Testis (tissue), 3 donors: ENCODE measurements around the gene CACNB2. TPM values are rescaled to one million over a fixed set of nuclear protein-coding genes. Genes with fewer than 3 reads are reported as not detected.

Experiments
- DNase-seq: peaks from one replicate; pipeline ENCODE4 v3.0.0-alpha.2; 2019
- H3K27ac ChIP-seq, 2 donors: fragments of 200-600 bp; sonication (generic); one replicate each; pipeline ENCODE4 v1.5.1; 2019
- H3K27me3 ChIP-seq: fragments of 200-600 bp; sonication (generic); one replicate; pipeline ENCODE4 v1.5.1; 2019
- H3K36me3 ChIP-seq: fragments of 200-600 bp; sonication (generic); one replicate; pipeline ENCODE4 v1.5.1; 2017; ENCODE audit warnings: low read depth; ENCODE audit errors: missing control alignments
- H3K4me1 ChIP-seq: fragments of 200-600 bp; sonication (generic); one replicate; pipeline ENCODE4 v1.5.1; 2019
- H3K4me3 ChIP-seq, 2 donors: fragments of 200-600 bp; sonication (generic); one replicate each; pipeline ENCODE4 v1.5.1; 2017 to 2019
- H3K9me3 ChIP-seq: fragments of 200-600 bp; sonication (generic); one replicate; pipeline ENCODE4 v1.5.1; 2017
- POLR2A ChIP-seq: fragments of 450-650 bp; IDR thresholded peaks from one replicate; pipeline ENCODE4 v1.6.1; 2017; ENCODE audit warnings: antibody characterized with exemption, mild to moderate bottlenecking, moderate library complexity
- WGBS, 2 donors: methylation state at CpG; one replicate each; pipeline ENCODE4 v1.1.5; 2018; 5-methylcytosine and 5-hydroxymethylcytosine counted together
- intact Hi-C: fragments of 100-400 bp; cut with DNase I; formaldehyde crosslinking; loops from one replicate; pipeline ENCODE4 v1.15.1; 2023; ENCODE audit warnings: low total_unique reads
- polyA plus RNA-seq: library from polyadenylated mRNA; stranded (reverse); fragments of 350-450 nt; fragmentation: Illumina TruSeq; extraction: RNeasy Lipid Tissue Mini Kit (QIAGEN cat#74804); gene quantifications from one replicate; pipeline ENCODE4 v1.2.3, GENCODE V29; 2014; ENCODE audit warnings: low read depth, low replicate concordance; ENCODE audit not compliant: insufficient read depth
- total RNA-seq, 2 donors: library from RNA; depleted of rRNA; stranded (reverse); fragments of >200 nt; gene quantifications; one replicate each; pipeline ENCODE4 v1.2.3, GENCODE V29; 2016
- TF ChIP-seq, protein P1 (sequence below), 3 experiments: fragments of 450-650 bp in 2 of 3; fragments of 200-600 bp in 1 of 3; sonication (generic) in 1 of 3; IDR thresholded peaks; one replicate each; pipeline ENCODE4 v1.5.1; 2016 to 2019; ENCODE audit warnings: antibody characterized with exemption in 3 of 3, mild to moderate bottlenecking in 2 of 3, moderate library complexity in 1 of 3

CACNB2 gene
- total and polyA plus RNA-seq, 3 donors from 2014 or later: 1.3 to 4.8 (median 1.4) TPM

GRCh38 chr10:18571780-18572179 lies 431.6 kb downstream of the CACNB2 start:
- Histone ChIP-seq H3K27me3 (no peaks in the 10 kb centered on the region), H3K36me3 (no peaks in the 10 kb centered on the region), H3K4me1 (no peaks in the 10 kb centered on the region), H3K27ac (no peak overlapping the region), H3K4me3 (no peak overlapping the region), H3K9me3 (no peaks in the 10 kb centered on the region)
- 89 to 98% methylated on average over 1 of the region's 1 CpG for WGBS, 2 donors
- intact Hi-C loops: no loop called here
- no peak for DNase-seq
- no peak for TF ChIP-seq POLR2A
- TF ChIP-seq, protein P1, sequence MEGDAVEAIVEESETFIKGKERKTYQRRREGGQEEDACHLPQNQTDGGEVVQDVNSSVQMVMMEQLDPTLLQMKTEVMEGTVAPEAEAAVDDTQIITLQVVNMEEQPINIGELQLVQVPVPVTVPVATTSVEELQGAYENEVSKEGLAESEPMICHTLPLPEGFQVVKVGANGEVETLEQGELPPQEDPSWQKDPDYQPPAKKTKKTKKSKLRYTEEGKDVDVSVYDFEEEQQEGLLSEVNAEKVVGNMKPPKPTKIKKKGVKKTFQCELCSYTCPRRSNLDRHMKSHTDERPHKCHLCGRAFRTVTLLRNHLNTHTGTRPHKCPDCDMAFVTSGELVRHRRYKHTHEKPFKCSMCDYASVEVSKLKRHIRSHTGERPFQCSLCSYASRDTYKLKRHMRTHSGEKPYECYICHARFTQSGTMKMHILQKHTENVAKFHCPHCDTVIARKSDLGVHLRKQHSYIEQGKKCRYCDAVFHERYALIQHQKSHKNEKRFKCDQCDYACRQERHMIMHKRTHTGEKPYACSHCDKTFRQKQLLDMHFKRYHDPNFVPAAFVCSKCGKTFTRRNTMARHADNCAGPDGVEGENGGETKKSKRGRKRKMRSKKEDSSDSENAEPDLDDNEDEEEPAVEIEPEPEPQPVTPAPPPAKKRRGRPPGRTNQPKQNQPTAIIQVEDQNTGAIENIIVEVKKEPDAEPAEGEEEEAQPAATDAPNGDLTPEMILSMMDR (IDR thresholded peaks at IDR 0.05): no peak

- H3K27ac ChIP-seq: no peak overlapping the region
- intact Hi-C loops: no loop called here
Measured at GRCh38 chr10:18572959-18573561, 432.8 kb downstream of the CACNB2 start.

DNA sequence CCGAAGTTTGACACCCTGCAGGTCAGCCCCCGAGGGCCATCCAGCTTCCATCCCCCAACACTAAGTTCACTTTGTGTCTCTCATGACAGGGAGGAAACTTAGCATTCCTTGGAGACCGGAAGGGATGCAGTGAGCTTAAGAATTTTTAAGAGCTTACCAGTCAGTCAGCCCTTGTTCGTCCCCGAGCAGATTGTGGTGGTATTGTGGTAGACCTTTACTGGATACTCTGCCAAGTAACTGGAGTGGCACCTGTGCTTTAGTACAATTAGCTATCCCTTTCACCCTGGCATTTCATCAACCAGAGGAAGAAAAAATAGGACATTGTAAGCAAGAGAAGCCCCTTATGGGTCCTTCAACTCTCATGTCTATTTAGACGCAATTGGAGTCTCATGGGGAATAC lies 436.4 kb downstream of the CACNB2 start:
- TF ChIP-seq POLR2A: no peak
- TF ChIP-seq, protein P1 (IDR thresholded peaks at IDR 0.05): no peak
- Histone ChIP-seq H3K27me3 (no peaks in the 10 kb centered on the region), H3K27ac (no peak overlapping the region), H3K9me3 (no peaks in the 10 kb centered on the region), H3K4me1 (no peaks in the 10 kb centered on the region), H3K4me3 (no peak overlapping the region), H3K36me3 (no peaks in the 10 kb centered on the region)
- intact Hi-C loops: no loop called here
- 94 to 97% methylated on average over 6 of the region's 6 CpGs for WGBS, 2 donors
- DNase-seq: no peak

More at GRCh38 chr10:18572959-18573561, 432.8 kb downstream of the CACNB2 start:
- H3K4me1 ChIP-seq: no peaks in the 10 kb centered on the region
- H3K9me3 ChIP-seq: no peaks in the 10 kb centered on the region
- 88 to 94% methylated on average over 8 of the region's 8 CpGs for WGBS, 2 donors
- no peak for TF ChIP-seq POLR2A
- TF ChIP-seq, protein P1 (IDR thresholded peaks at IDR 0.05): no peak
- H3K27me3 ChIP-seq: no peaks in the 10 kb centered on the region
- H3K36me3 ChIP-seq: no peaks in the 10 kb centered on the region
- no peak overlapping the region for H3K4me3 ChIP-seq
- DNase-seq: no peak

DNA sequence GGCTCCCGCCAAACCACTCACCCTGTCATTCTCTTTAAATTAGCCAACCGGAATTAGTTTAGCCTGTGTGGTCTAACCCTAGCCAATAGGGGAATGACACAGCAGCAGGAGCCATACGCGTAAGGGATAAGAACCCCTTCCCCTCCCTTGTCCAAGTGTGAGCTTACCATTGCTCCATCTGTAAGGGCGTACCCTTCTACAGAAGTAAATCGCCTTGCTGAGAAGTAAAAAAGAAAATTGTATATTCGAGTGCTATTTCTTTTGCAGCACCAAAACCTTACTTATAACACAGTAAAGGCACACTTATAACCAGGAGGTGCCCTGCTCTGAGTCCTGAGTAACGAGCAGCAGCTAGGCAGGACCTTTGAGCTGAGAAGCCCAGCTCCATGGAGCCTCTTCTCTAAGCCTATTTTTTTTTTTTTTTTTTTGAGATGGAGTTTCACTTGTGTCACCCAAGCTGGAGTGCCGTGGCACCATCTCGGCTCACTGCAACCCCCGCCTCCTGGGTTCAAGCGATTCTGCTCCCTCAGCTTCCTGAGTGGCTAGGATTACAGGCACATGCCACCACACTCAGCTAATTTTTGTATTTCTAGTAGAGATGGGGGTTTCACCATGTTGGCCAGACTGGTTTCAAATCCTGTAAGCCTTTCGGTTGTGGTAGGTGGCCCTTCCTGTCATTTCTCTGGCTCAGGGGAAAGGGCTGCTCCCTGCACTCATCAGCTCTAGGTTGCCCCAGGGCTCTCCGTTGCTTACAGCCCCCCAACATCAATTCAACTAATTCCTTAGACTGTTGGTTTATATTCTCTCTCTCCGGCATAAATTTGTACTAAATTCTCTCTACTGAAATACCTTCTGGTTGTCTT lies 437.8 kb downstream of the CACNB2 start:
- Histone ChIP-seq H3K27ac (no peak overlapping the region), H3K4me3 (no peak overlapping the region), H3K9me3 (no peaks in the 10 kb centered on the region), H3K36me3 (no peaks in the 10 kb centered on the region), H3K4me1 (no peaks in the 10 kb centered on the region), H3K27me3 (no peaks in the 10 kb centered on the region)
- intact Hi-C loops: no loop called here
- TF ChIP-seq, protein P1 (IDR thresholded peaks at IDR 0.05): no peak
- no peak for TF ChIP-seq POLR2A
- DNase-seq: no peak
- 95 to 97% methylated on average over 15 of the region's 15 CpGs for WGBS, 2 donors
